ENCODE measurements around the gene CEACAM16. TPM values are rescaled to one million over a fixed set of nuclear protein-coding genes. Genes with fewer than 3 reads are reported as not detected.

CEACAM16 gene
- total and polyA plus RNA-seq, 9 of the 15 experiments (the other 6 are each of a cell fraction or from before 2014, with no cell fraction given): not detected

DNA sequence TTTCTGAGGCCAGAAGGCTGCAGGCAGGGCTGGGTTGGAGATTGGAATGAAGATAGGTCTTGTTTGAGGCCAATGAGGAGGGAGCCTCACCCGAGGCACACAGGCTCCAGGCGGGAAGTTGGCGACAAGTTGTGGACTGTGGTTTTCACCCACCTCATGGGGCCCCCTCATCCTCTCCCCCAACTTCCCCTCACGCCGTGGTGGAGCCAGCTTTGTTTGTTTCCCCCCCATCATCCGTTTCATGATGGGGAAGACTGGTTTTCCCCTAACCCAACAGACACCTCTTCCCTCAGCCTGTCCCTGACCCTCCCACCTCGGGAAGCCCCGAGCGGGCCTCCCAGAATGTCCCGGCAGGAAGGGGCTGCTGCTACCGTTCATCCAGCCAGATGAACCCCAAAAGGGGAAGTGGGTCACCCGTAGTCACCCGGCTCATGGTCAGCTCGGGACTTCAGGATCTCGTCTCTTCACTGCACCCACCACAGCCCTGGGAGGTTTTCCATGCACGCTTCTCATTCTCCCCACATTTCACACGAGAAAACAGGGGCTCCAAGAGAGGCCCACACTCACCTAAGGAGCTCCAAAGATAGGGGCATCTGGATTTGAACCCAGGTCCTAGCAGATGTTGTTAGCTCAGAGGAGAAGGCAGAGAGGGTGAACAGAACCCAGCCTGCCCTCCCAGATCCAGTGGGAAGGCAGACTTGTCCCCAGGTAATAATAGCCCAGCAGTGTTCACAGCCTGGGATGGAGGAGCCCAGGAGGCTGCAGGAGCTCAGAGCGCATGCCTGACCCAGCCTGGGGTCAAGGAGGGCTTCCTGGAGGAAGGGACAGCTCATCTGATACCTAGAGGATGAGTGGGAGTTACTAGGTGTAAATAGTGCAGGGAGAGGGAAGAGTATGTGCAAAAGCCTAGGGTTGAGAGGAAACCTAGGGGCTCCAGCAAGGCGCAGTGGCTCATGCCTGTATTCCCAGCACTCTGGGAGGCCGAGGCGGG lies 23.5 kb downstream of the CEACAM16 start (continued):
- TF ChIP-seq ADNP (tag; IDR thresholded peaks at IDR 0.05) (0 out of 2 replicates have a peak, but pooled peaks have one; percentile 28), NRF1 (conservative IDR thresholded peaks at IDR 0.05 in 1 of 2, IDR thresholded peaks at IDR 0.05 in 1 of 2) (peak; percentile 66 to 72), FOS (IDR thresholded peaks at IDR 0.05; ENCODE audit: extremely low read depth, insufficient read length) (no peak), RBM22 (IDR thresholded peaks at IDR 0.05; ENCODE audit: low read depth, low read length, poor library complexity, severe bottlenecking) (no peak), ZNF436 (CRISPR knock-in tag; IDR thresholded peaks at IDR 0.05) (peak; percentile 59; the same call in 1 of the 2 replicates), PYGO2 (tag; IDR thresholded peaks at IDR 0.05) (no peak), L3MBTL2 (IDR thresholded peaks at IDR 0.05) (peak; percentile 49; the same call in 1 of the 2 replicates)
- TF ChIP-seq, protein P1, sequence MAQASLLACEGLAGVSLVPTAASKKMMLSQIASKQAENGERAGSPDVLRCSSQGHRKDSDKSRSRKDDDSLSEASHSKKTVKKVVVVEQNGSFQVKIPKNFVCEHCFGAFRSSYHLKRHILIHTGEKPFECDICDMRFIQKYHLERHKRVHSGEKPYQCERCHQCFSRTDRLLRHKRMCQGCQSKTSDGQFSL (CRISPR knock-in tag; IDR thresholded peaks at IDR 0.05): peak; percentile 49; the same call in 1 of the 2 replicates
- TF ChIP-seq, protein P1 (tag; IDR thresholded peaks at IDR 0.05): no peak
- TF ChIP-seq, protein P2, sequence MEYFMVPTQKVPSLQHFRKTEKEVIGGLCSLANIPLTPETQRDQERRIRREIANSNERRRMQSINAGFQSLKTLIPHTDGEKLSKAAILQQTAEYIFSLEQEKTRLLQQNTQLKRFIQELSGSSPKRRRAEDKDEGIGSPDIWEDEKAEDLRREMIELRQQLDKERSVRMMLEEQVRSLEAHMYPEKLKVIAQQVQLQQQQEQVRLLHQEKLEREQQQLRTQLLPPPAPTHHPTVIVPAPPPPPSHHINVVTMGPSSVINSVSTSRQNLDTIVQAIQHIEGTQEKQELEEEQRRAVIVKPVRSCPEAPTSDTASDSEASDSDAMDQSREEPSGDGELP (CRISPR knock-in tag; IDR thresholded peaks at IDR 0.05; ENCODE audit: borderline replicate concordance): peak; percentile 22; the same call in 1 of the 2 replicates
